K562 (cell line): Measurements from ENCODE around the gene STK11. TPM values are rescaled to one million over a fixed set of nuclear protein-coding genes. Genes with fewer than 3 reads are reported as not detected.

ENCODE experiments used
- ATAC-seq: fragments of 200-7000 bp; cut with Tn5 transposase; 3 replicates; pipeline ENCODE4 v1.9.1; 2020; ENCODE audit warnings: moderate library complexity
- BruUV-seq: library from RNA; stranded (reverse); fragments of 400-500 nt; replicated peaks from 2 replicates; lab custom pipeline; 2021; lab: Mats Ljungman, UMichigan
- CTCF ChIA-PET: fragments of 300-600 bp; formaldehyde crosslinking; extraction: SDS; loops from one replicate; lab custom pipeline; 2021; ENCODE audit warnings: low intra/inter-chr PET ratio; lab: Yijun Ruan, JAX
- POLR2A ChIA-PET: fragments of 300-600, 350-650 bp; sonication (Branson Sonifier 250); formaldehyde crosslinking; extraction: SDS; loops from one replicate; lab custom pipeline; 2021; ENCODE audit warnings: antibody characterized with exemption, inconsistent platforms; lab: Yijun Ruan, JAX
- DNase-seq, 4 experiments: peaks; one replicate each; pipeline versions ENCODE4 v3.0.0 to v3.0.0-alpha.2; 2011 to 2018; ENCODE audit warnings: low spot score in 3 of 4, mixed read lengths in 3 of 4; ENCODE audit errors: extremely low read depth in 1 of 4
- FAIRE-seq: peaks from 2 replicates; lab custom pipeline; 2011; peaks lifted over from hg19 to GRCh38; lab: Jason Lieb, UNC
- H2AFZ ChIP-seq: 2 replicates; pipeline ENCODE4 v1.6.0; 2011; ENCODE audit warnings: low read depth, low read length, control low read depth, inconsistent platforms
- H3K27ac ChIP-seq: fragments of 200-600 bp; 3 replicates; pipeline ENCODE4 v1.8.0; 2011; ENCODE audit warnings: low read depth, mild to moderate bottlenecking, control low read depth, inconsistent platforms, low read length, moderate library complexity, mixed read lengths; ENCODE audit errors: extremely low read depth
- H3K27me3 ChIP-seq, 2 experiments: fragments of 300-600 bp in 1 of 2; 2 replicates in 1 of 2; 3 replicates in 1 of 2; pipeline versions ENCODE4 v1.6.0 to v1.8.0; 2011; ENCODE audit warnings: inconsistent platforms in 2 of 2, low read length in 2 of 2, mild to moderate bottlenecking in 1 of 2, mixed read lengths in 1 of 2, moderate library complexity in 1 of 2; ENCODE audit not compliant: control insufficient read depth in 2 of 2, insufficient read depth in 2 of 2
- H3K36me3 ChIP-seq: fragments of 300-600 bp; 3 replicates; pipeline ENCODE4 v1.8.0; 2011; ENCODE audit warnings: mild to moderate bottlenecking, low read length, inconsistent platforms; ENCODE audit not compliant: control insufficient read depth, insufficient read depth
- H3K4me1 ChIP-seq, 2 experiments: fragments of 200-600 bp in 1 of 2; replicated peaks in 1 of 2; 2 replicates in 1 of 2; 3 replicates in 1 of 2; pipeline versions ENCODE4 v1.5.1 to v1.8.0; 2011; ENCODE audit warnings: inconsistent platforms in 2 of 2, low read length in 2 of 2, mild to moderate bottlenecking in 1 of 2, mixed read lengths in 1 of 2, moderate library complexity in 1 of 2; ENCODE audit not compliant: control insufficient read depth in 2 of 2, insufficient read depth in 2 of 2
- H3K4me2 ChIP-seq: 2 replicates; pipeline ENCODE4 v1.6.1; 2011; ENCODE audit warnings: low read length, control low read depth, inconsistent platforms, mixed read lengths; ENCODE audit not compliant: insufficient read depth
- H3K4me3 ChIP-seq: fragments of 200-600 bp; sonication (generic), shearing (Covaris generic); 2 replicates; pipeline ENCODE4 v1.5.1; 2016; ENCODE audit warnings: control low read depth, inconsistent platforms
- H3K79me2 ChIP-seq: fragments of 200-600 bp; 3 replicates; pipeline ENCODE4 v1.8.0; 2011; ENCODE audit warnings: low read length, inconsistent platforms; ENCODE audit not compliant: control insufficient read depth, insufficient read depth
- H3K9ac ChIP-seq, 2 experiments: 2 replicates each; pipeline versions ENCODE4 v1.6.0 to v1.6.1; 2011; ENCODE audit warnings: low read depth in 2 of 2, low read length in 2 of 2, control low read depth in 1 of 2, inconsistent platforms in 1 of 2, mild to moderate bottlenecking in 1 of 2, mixed read lengths in 1 of 2; ENCODE audit not compliant: insufficient read depth in 1 of 2
- H3K9me1 ChIP-seq: one replicate; pipeline ENCODE4 v1.6.0; 2011; ENCODE audit warnings: inconsistent platforms, mild to moderate bottlenecking, low read length, moderate library complexity; ENCODE audit not compliant: control insufficient read depth, insufficient read depth
- H3K9me3 ChIP-seq: replicated peaks from 2 replicates; pipeline ENCODE4 v1.5.1; 2011; ENCODE audit warnings: low read depth, low read length, inconsistent platforms; ENCODE audit not compliant: control insufficient read depth, insufficient read depth
- H4K20me1 ChIP-seq: replicated peaks from 2 replicates; pipeline ENCODE4 v1.6.1; 2011; ENCODE audit warnings: low read length, inconsistent platforms, mixed read lengths; ENCODE audit not compliant: control insufficient read depth, insufficient read depth
- BCOR ChIP-seq: fragments of 450-650 bp; IDR thresholded peaks from 2 replicates; pipeline ENCODE4 v1.6.1; 2016
- BMI1 ChIP-seq: fragments of 150-350 bp; IDR thresholded peaks from 2 replicates; pipeline ENCODE4 v1.6.1; 2014; ENCODE audit warnings: low read length
- CREB5 ChIP-seq: fragments of 250-450 bp; sonication (Bioruptor Pico); IDR thresholded peaks from 2 replicates; pipeline ENCODE4 v1.5.0; 2020; ENCODE audit warnings: mild to moderate bottlenecking
- FOXJ3 ChIP-seq: sonication (generic); formaldehyde crosslinking; IDR thresholded peaks from 2 replicates; pipeline ENCODE4 v1.4.0; 2020; ENCODE audit warnings: mild to moderate bottlenecking, missing genetic modification reagents
- HNRNPK ChIP-seq: fragments of 200-400 bp; formaldehyde crosslinking; IDR thresholded peaks from one replicate; pipeline ENCODE4 v1.6.1; 2018; ENCODE audit warnings: mild to moderate bottlenecking, low read depth, low read length; ENCODE audit not compliant: poor library complexity, severe bottlenecking
- MCM7 ChIP-seq, 2 experiments: fragments of 450-650 bp; IDR thresholded peaks; 2 replicates each; pipeline ENCODE4 v1.6.1; 2016 to 2018
- MYBL2 ChIP-seq, 2 experiments: fragments of 450-650 bp in 1 of 2; sonication (generic) in 1 of 2; formaldehyde crosslinking in 1 of 2; IDR thresholded peaks; 2 replicates each; pipeline versions ENCODE4 v1.6.1 to v1.8.1; 2017 to 2022; ENCODE audit warnings: borderline replicate concordance in 1 of 2, inconsistent platforms in 1 of 2, low read depth in 1 of 2, mild to moderate bottlenecking in 1 of 2, missing genetic modification reagents in 1 of 2, moderate library complexity in 1 of 2
- NEUROD1 ChIP-seq: fragments of 150-350 bp; IDR thresholded peaks from 2 replicates; pipeline ENCODE4 v1.6.1; 2014; ENCODE audit warnings: borderline replicate concordance, low read length, low read depth; ENCODE audit not compliant: partially characterized antibody
- NFIC ChIP-seq: fragments of 450-650 bp; IDR thresholded peaks from 2 replicates; pipeline ENCODE4 v1.6.1; 2017; ENCODE audit warnings: mild to moderate bottlenecking, inconsistent platforms
- RFX5 ChIP-seq: IDR thresholded peaks from 2 replicates; pipeline ENCODE4 v1.6.1; 2011; ENCODE audit warnings: low read depth, mild to moderate bottlenecking, improper control_type of control experiment, low read length
- SIN3B ChIP-seq: fragments of 450-650 bp; IDR thresholded peaks from 2 replicates; pipeline ENCODE4 v1.6.1; 2017; ENCODE audit warnings: low read depth, mild to moderate bottlenecking, moderate library complexity
- TBL1XR1 ChIP-seq, 2 experiments: IDR thresholded peaks; 2 replicates each; pipeline ENCODE4 v1.6.1; 2012; ENCODE audit warnings: improper control_type of control experiment in 2 of 2, low read length in 2 of 2, mild to moderate bottlenecking in 1 of 2
- TCF7L2 ChIP-seq: fragments of 150-350 bp; IDR thresholded peaks from 2 replicates; pipeline ENCODE4 v1.6.1; 2016; ENCODE audit warnings: low read depth, mild to moderate bottlenecking, low read length, moderate library complexity
- U2AF2 ChIP-seq: fragments of 200-400 bp; formaldehyde crosslinking; optimal IDR thresholded peaks from 2 replicates; pipeline ENCODE3; 2017; ENCODE audit warnings: low read depth, mild to moderate bottlenecking, low read length
- ZBTB17 ChIP-seq: fragments of 450-650 bp; formaldehyde crosslinking; IDR thresholded peaks from 2 replicates; pipeline ENCODE4 v1.4.0; 2020; ENCODE audit warnings: mild to moderate bottlenecking
- ZFP36 ChIP-seq: fragments of 150-350 bp; IDR thresholded peaks from 2 replicates; pipeline ENCODE4 v1.6.1; 2018; ENCODE audit warnings: low read length, low read depth; ENCODE audit not compliant: partially characterized antibody
- ZNF175 ChIP-seq: fragments of 200-800 bp; sonication (Bioruptor generic); IDR thresholded peaks from 2 replicates; pipeline ENCODE4 v1.6.1; 2016; ENCODE audit warnings: low read depth, mild to moderate bottlenecking, missing genetic modification characterization, missing compliant biosample characterization
- ZNF507 ChIP-seq: conservative IDR thresholded peaks from 2 replicates; pipeline ENCODE4 v1.6.1; 2017; ENCODE audit warnings: missing genetic modification characterization, missing compliant biosample characterization
- ZNF583 ChIP-seq: fragments of 250-450 bp; sonication (Bioruptor Pico); IDR thresholded peaks from 2 replicates; pipeline ENCODE4 v1.4.0; 2020
- whole genome bisulfite sequencing: fragments of 100-300 bp; shearing (Covaris generic); methylation state at CpG from one replicate; pipeline ENCODE4 v1.1.6; 2016; ENCODE audit warnings: low coverage, mixed read lengths; ENCODE audit not compliant: insufficient coverage; ENCODE audit errors: missing lambda C conversion rate; 5-methylcytosine and 5-hydroxymethylcytosine counted together
- in situ Hi-C: fragments of 300-500 bp; cut with MboI; formaldehyde crosslinking; loops from 4 replicates; pipeline ENCODE4 v1.15.0; 2018; ENCODE audit warnings: inconsistent platforms, mixed read lengths
- intact Hi-C: fragments of 100-400 bp; cut with micrococcal nuclease; formaldehyde crosslinking; loops from 2 replicates; pipeline ENCODE4 v1.14.2; 2022
- polyA plus RNA-seq, 8 experiments: library from polyadenylated mRNA; depleted of rRNA in 4 of 8; stranded (reverse) in 5 of 8; unstranded in 3 of 8; fragments of >200 nt; fragmentation: Nextera tagmentation in 2 of 8; fragmentation: Illumina TruSeq in 1 of 8; extraction: Ambion mirVana in 2 of 8; extraction: Trizol in 1 of 8; gene quantifications; 2 replicates each; pipeline versions ENCODE4 v1.2.1 to v1.2.3, GENCODE V29; 2011 to 2014; ENCODE audit warnings: inconsistent platforms in 1 of 8, missing spikeins in 1 of 8
- total RNA-seq, 7 experiments: library from RNA; depleted of rRNA in 6 of 7; stranded (reverse); fragments of >200 nt in 6 of 7; fragmentation: Illumina TruSeq in 2 of 7; extraction: Trizol in 2 of 7; gene quantifications; 2 replicates each; pipeline versions ENCODE4 v1.2.1 to v1.2.3, GENCODE V29; 2011 to 2021; ENCODE audit warnings: low replicate concordance in 1 of 7
- TF ChIP-seq, protein P1 (sequence below): sonication (generic); formaldehyde crosslinking; IDR thresholded peaks from 2 replicates; pipeline ENCODE4 v1.8.1; 2023; ENCODE audit warnings: mild to moderate bottlenecking, missing genetic modification reagents

STK11 gene
- total and polyA plus RNA-seq, 9 of the 15 experiments (the other 6 are each of a cell fraction or from before 2014, with no cell fraction given): 0.15 to 96.5 (median 31.7) TPM

DNA sequence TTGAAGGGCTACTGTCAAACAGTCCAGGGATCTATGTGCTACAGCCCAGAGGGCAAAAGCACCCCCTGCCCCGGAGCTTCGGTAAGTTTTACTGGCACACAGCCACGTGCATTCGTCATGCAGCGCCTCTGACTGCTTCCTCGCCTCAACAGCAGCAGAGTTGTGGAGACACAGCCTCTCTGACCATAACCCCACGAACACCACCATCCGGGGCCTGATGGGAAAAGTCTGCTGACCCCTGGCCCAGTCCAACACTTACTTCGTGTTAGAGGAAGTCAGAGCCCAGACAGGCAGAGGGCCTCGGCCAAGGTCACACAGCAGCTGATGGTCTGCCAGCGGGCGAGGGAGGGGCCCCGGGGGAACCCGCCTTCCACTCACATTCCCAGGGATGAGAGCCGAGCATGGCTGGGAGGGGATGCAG lies 27.1 kb downstream of the STK11 start:
- peak overlapping the region in 1 of 2 experiments; percentile 86; a peak in 2 of 4 replicates for H3K9ac ChIP-seq
- H3K9me3 ChIP-seq: no peaks in the 10 kb centered on the region; the same call in 1 of the 2 replicates
- H3K4me3 ChIP-seq: no peak overlapping the region
- H3K36me3 ChIP-seq: peaks cover 46% of the 10 kb centered on the region; the same call in 1 of the 3 replicates
- peaks cover 3 to 77% of the 10 kb centered on the region in 2 experiments; a peak in 4 of 5 replicates for H3K4me1 ChIP-seq
- H3K79me2 ChIP-seq: peaks cover 7% of the 10 kb centered on the region; the same call in 1 of the 3 replicates
- H3K9me1 ChIP-seq: no peaks in the 10 kb centered on the region
- ATAC-seq: no peak
- FAIRE-seq: no peak
- no peak overlapping the region for H3K4me2 ChIP-seq
- H2AFZ ChIP-seq: no peak overlapping the region
- intact Hi-C loops: no loop called here
- POLR2A ChIA-PET: interaction anchor here (0.7 to 1.5 kb wide), 2 partner anchors 15 to 36 kb away, joined by 3 to 7 read pairs; partner anchors contain the start of gene CIRBP
- WGBS: 52% methylated on average over 15 of the region's 15 CpGs
- in situ Hi-C loops: loop anchor here (25.0 kb wide), 1 partner anchor 470 kb away; the partner anchor contains the start of gene MISP
- no TSS peak for BruUV-seq
- H3K27me3 ChIP-seq: no peaks in the 10 kb centered on the region
- no peaks in the 10 kb centered on the region for H4K20me1 ChIP-seq
- CTCF ChIA-PET: no interaction called here
- H3K27ac ChIP-seq: peak overlapping the region; percentile 2; the same call in 1 of the 3 replicates
- no peak for DNase-seq
- TF ChIP-seq BCOR (peak; percentile 25; the same call in 1 of the 2 replicates), NFIC (peak; percentile 76), NEUROD1 (no peak), ZNF507 (tag) (no peak), RFX5 (no peak), FOXJ3 (CRISPR knock-in tag) (no peak), HNRNPK (no peak), SIN3B (no peak), ZNF175 (no peak), ZNF583 (CRISPR knock-in tag) (no peak), TCF7L2 (no peak), CREB5 (CRISPR knock-in tag) (no peak), MYBL2 (IDR thresholded peaks at IDR 0.05; ENCODE audit: low read depth) (no peak), MYBL2 (CRISPR knock-in tag; IDR thresholded peaks at IDR 0.05; ENCODE audit: borderline replicate concordance) (no peak), BMI1 (no peak), MCM7 (IDR thresholded peaks at IDR 0.05) (no peak), TBL1XR1 (IDR thresholded peaks at IDR 0.05; ENCODE audit: low read length in 2 of 2) (no peak), ZFP36 (peak; percentile 29), U2AF2 (no peak), ZBTB17 (no peak)
- TF ChIP-seq, protein P1, sequence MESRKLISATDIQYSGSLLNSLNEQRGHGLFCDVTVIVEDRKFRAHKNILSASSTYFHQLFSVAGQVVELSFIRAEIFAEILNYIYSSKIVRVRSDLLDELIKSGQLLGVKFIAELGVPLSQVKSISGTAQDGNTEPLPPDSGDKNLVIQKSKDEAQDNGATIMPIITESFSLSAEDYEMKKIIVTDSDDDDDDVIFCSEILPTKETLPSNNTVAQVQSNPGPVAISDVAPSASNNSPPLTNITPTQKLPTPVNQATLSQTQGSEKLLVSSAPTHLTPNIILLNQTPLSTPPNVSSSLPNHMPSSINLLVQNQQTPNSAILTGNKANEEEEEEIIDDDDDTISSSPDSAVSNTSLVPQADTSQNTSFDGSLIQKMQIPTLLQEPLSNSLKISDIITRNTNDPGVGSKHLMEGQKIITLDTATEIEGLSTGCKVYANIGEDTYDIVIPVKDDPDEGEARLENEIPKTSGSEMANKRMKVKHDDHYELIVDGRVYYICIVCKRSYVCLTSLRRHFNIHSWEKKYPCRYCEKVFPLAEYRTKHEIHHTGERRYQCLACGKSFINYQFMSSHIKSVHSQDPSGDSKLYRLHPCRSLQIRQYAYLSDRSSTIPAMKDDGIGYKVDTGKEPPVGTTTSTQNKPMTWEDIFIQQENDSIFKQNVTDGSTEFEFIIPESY: 0 out of 2 replicates have a peak, but pooled peaks have one; percentile 23
